Endodermal cell (in vitro differentiated cells): ENCODE measurements around the gene TNFSF8. TPM values are rescaled to one million over a fixed set of nuclear protein-coding genes. Genes with fewer than 3 reads are reported as not detected.

Source experiments
- DNase-seq: peaks from one replicate; pipeline ENCODE4 v3.0.0-alpha.2; 2017
- H3K27ac ChIP-seq: 2 replicates; pipeline ENCODE4 v1.5.1; 2013; ENCODE audit warnings: mild to moderate bottlenecking, low read depth, low read length, moderate library complexity
- H3K27me3 ChIP-seq: 2 replicates; pipeline ENCODE4 v1.6.1; 2013; ENCODE audit warnings: mild to moderate bottlenecking, low read length, moderate library complexity; ENCODE audit not compliant: insufficient read depth, control insufficient read depth, poor library complexity, severe bottlenecking
- H3K36me3 ChIP-seq: 2 replicates; pipeline ENCODE4 v1.7.0; 2013; ENCODE audit warnings: mild to moderate bottlenecking, low read length, moderate library complexity; ENCODE audit not compliant: control insufficient read depth, insufficient read depth
- H3K4me1 ChIP-seq: one replicate; pipeline ENCODE4 v1.7.0; 2013; ENCODE audit warnings: low read length; ENCODE audit not compliant: control insufficient read depth, insufficient read depth
- H3K4me3 ChIP-seq: 2 replicates; pipeline ENCODE4 v1.5.1; 2013; ENCODE audit warnings: mild to moderate bottlenecking, low read length, moderate library complexity
- H3K9ac ChIP-seq: 2 replicates; pipeline ENCODE4 v1.6.1; 2013; ENCODE audit warnings: mild to moderate bottlenecking, low read length, moderate library complexity; ENCODE audit not compliant: poor library complexity, severe bottlenecking; ENCODE audit errors: extremely low read depth
- H3K9me3 ChIP-seq: 2 replicates; pipeline ENCODE4 v1.6.1; 2013; ENCODE audit warnings: mild to moderate bottlenecking, low read length, moderate library complexity; ENCODE audit not compliant: control insufficient read depth
- H3K27ac Mint-ChIP-seq: 2 replicates; pipeline ENCODE4 v1.8.0; 2020; ENCODE audit warnings: mixed read lengths
- H3K27me3 Mint-ChIP-seq: 2 replicates; pipeline ENCODE4 v1.8.0; 2021; ENCODE audit warnings: mild to moderate bottlenecking, mixed read lengths; ENCODE audit not compliant: insufficient read depth
- H3K36me3 Mint-ChIP-seq: 2 replicates; pipeline ENCODE4 v1.8.0; 2020; ENCODE audit warnings: low read depth, mixed read lengths
- H3K4me1 Mint-ChIP-seq: 2 replicates; pipeline ENCODE4 v1.8.0; 2020; ENCODE audit warnings: mixed read lengths
- H3K4me3 Mint-ChIP-seq: 2 replicates; pipeline ENCODE4 v1.8.0; 2020; ENCODE audit warnings: mild to moderate bottlenecking, moderate library complexity, mixed read lengths
- H3K9me3 Mint-ChIP-seq: 2 replicates; pipeline ENCODE4 v1.8.0; 2020; ENCODE audit warnings: mild to moderate bottlenecking, mixed read lengths
- WGBS, 2 experiments: methylation state at CpG; one replicate each; pipeline versions ENCODE4 v1.1.5 to v1.1.7; 2013; ENCODE audit warnings: missing lambda C conversion rate in 2 of 2, mixed read lengths in 1 of 2; ENCODE audit not compliant: insufficient coverage in 1 of 2, insufficient read length in 1 of 2; 5-methylcytosine and 5-hydroxymethylcytosine counted together
- total RNA-seq, 2 donors: library from RNA; stranded (reverse); fragmentation: NEBNext Ultra II Directional in 1 of 2; extraction: Animal tissue kit (Norgen Biotek cat#: 25700) in 1 of 2; gene quantifications; 2 replicates in 1 of 2; 3 replicates in 1 of 2; pipeline ENCODE4 v1.2.1, GENCODE V29; 2021
- TF ChIP-seq, protein P1 (sequence below): fragments of 200-600 bp; sonication (generic); conservative IDR thresholded peaks from 2 replicates; pipeline ENCODE4 v1.5.0; 2021; ENCODE audit warnings: antibody characterized with exemption, mild to moderate bottlenecking

Gene TNFSF8
- total RNA-seq, 2 donors from 2014 or later: not detected

DNA sequence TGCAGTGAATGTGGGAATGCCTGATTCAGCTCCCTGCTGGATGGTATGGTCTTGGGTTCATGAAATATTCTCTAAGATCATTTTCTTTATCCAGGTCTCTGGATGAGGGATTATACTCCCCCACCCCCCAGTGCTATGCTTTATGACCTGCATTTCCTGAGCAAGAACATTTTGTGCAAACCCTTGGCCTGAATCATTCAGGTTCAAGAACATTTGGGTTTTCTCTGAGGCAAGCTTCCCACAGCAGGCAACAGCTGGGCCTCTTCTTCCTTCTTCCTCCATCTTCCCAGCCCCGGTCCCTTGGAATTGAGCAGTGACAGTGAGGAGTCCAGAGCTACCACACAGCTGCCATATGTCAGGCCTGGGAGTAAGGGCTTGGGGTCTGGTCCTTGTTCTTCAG lies 65.9 kb downstream of the TNFSF8 start:
- H3K27me3 Mint-ChIP-seq: peaks cover 5% of the 10 kb centered on the region
- H3K36me3 Mint-ChIP-seq: no peaks in the 10 kb centered on the region
- H3K4me3 ChIP-seq: no peak overlapping the region
- DNase-seq: no peak
- no peak overlapping the region for H3K27ac ChIP-seq
- H3K4me1 ChIP-seq: no peaks in the 10 kb centered on the region
- TF ChIP-seq, protein P1, sequence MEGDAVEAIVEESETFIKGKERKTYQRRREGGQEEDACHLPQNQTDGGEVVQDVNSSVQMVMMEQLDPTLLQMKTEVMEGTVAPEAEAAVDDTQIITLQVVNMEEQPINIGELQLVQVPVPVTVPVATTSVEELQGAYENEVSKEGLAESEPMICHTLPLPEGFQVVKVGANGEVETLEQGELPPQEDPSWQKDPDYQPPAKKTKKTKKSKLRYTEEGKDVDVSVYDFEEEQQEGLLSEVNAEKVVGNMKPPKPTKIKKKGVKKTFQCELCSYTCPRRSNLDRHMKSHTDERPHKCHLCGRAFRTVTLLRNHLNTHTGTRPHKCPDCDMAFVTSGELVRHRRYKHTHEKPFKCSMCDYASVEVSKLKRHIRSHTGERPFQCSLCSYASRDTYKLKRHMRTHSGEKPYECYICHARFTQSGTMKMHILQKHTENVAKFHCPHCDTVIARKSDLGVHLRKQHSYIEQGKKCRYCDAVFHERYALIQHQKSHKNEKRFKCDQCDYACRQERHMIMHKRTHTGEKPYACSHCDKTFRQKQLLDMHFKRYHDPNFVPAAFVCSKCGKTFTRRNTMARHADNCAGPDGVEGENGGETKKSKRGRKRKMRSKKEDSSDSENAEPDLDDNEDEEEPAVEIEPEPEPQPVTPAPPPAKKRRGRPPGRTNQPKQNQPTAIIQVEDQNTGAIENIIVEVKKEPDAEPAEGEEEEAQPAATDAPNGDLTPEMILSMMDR: no peak
- peaks cover 4% of the 10 kb centered on the region for H3K4me1 Mint-ChIP-seq
- H3K9me3 Mint-ChIP-seq: no peaks in the 10 kb centered on the region
- H3K4me3 Mint-ChIP-seq: no peak overlapping the region
- H3K27ac Mint-ChIP-seq: no peak overlapping the region
- 85% methylated on average over 1 of the region's 1 CpG; no CpG with 5 or more reads in 1 of the 2 experiments for WGBS, 2 experiments
- no peaks in the 10 kb centered on the region for H3K27me3 ChIP-seq
- H3K9ac ChIP-seq: no peak overlapping the region
- no peaks in the 10 kb centered on the region for H3K9me3 ChIP-seq
- no peaks in the 10 kb centered on the region for H3K36me3 ChIP-seq

DNA sequence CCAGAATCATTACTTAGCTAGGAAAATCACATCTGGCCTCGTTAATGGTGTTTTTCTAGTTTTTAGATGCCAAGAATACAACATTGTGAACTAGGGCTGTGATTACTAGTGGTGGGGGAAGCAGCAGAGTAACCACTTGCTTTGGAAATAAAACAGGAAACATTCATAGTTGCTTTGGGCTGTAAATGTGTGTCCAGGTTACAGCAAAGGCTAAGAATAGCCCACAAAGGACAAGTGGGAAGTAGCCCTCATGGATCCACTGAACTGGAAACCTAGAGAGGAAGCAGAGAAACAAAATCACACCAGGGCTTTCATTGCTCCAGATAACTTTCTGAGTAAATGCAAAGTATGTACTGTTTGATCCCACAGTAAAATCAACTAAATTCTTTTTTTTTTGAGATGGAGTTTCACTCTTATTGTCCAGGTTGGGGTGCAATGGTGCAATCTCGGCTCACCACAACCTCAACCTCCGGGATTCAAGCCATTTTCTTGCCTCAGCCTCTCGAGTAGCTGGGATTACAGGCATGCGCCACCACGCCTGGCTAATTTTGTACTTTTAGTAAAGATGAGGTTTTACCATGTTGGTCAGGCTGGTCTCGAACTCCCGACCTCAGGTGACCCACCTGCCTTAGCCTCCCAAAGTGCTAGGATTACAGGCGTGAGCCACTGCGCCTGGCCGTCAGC lies 68.3 kb downstream of the TNFSF8 start:
- no peak overlapping the region for H3K27ac ChIP-seq
- no peak for DNase-seq
- H3K9ac ChIP-seq: no peak overlapping the region
- H3K4me1 Mint-ChIP-seq: no peaks in the 10 kb centered on the region
- no peak overlapping the region for H3K4me3 ChIP-seq
- no peaks in the 10 kb centered on the region for H3K36me3 Mint-ChIP-seq
- TF ChIP-seq, protein P1: no peak
- no peak overlapping the region for H3K4me3 Mint-ChIP-seq
- no peak overlapping the region for H3K27ac Mint-ChIP-seq
- no peaks in the 10 kb centered on the region for H3K27me3 ChIP-seq
- no peaks in the 10 kb centered on the region for H3K9me3 Mint-ChIP-seq
- peaks cover 9% of the 10 kb centered on the region for H3K27me3 Mint-ChIP-seq
- H3K36me3 ChIP-seq: no peaks in the 10 kb centered on the region
- 94% methylated on average over 9 to 11 of the region's 11 CpGs for WGBS, 2 experiments
- H3K4me1 ChIP-seq: no peaks in the 10 kb centered on the region
- no peaks in the 10 kb centered on the region for H3K9me3 ChIP-seq

DNA sequence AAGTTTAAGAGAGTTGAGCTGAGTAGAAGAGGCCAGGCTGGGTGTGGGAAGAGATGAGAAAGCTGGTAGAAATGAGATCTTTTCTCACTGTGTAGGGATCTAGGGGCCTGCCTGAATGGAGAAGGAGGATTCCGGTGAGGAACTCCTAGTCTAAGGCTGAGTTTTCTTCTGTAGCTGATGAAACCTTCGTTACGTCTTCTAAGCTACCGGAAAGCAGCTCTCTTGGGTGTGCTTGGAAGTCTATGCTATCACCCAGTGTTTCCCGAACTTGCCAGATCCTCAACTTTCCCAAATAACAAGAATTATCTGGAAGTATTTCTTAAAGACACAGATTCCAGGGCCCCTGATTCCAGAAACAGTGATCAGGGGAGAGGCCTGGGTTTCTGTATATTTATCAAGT lies 69.1 kb downstream of the TNFSF8 start:
- TF ChIP-seq, protein P1: no peak
- Histone ChIP-seq H3K9me3 (no peaks in the 10 kb centered on the region), H3K4me3 (no peak overlapping the region), H3K27ac (no peak overlapping the region), H3K4me1 (no peaks in the 10 kb centered on the region), H3K36me3 (no peaks in the 10 kb centered on the region), H3K9ac (no peak overlapping the region), H3K27me3 (no peaks in the 10 kb centered on the region)
- Mint-ChIP-seq H3K4me3 (no peak overlapping the region), H3K36me3 (no peaks in the 10 kb centered on the region), H3K27me3 (peaks cover 12% of the 10 kb centered on the region), H3K4me1 (peaks cover 5% of the 10 kb centered on the region), H3K27ac (no peak overlapping the region), H3K9me3 (no peaks in the 10 kb centered on the region)
- DNase-seq: no peak
- 95% methylated on average over 5 of the region's 5 CpGs; no CpG with 5 or more reads in 1 of the 2 experiments for WGBS, 2 experiments
